Keratinocyte (primary cell): ENCODE measurements around the gene PAX7. TPM values are rescaled to one million over a fixed set of nuclear protein-coding genes. Genes with fewer than 3 reads are reported as not detected.

Experiments
- DNase-seq: peaks from one replicate; pipeline ENCODE4 v3.0.0-alpha.2; 2011; ENCODE audit warnings: low read depth, missing footprints, low spot score
- FAIRE-seq: peaks from 2 replicates; lab custom pipeline; 2011; peaks lifted over from hg19 to GRCh38; lab: Jason Lieb, UNC
- H2AFZ ChIP-seq: 2 replicates; pipeline ENCODE4 v1.6.0; 2012; ENCODE audit warnings: low read length, control low read depth, inconsistent platforms; ENCODE audit not compliant: control insufficient read depth
- H3K27ac ChIP-seq: 2 replicates; pipeline ENCODE4 v1.5.1; 2011; ENCODE audit warnings: low read length; ENCODE audit not compliant: control insufficient read depth, insufficient read depth
- H3K27me3 ChIP-seq: 3 replicates; pipeline ENCODE4 v1.6.0; 2011; ENCODE audit warnings: low read length; ENCODE audit not compliant: control insufficient read depth, insufficient read depth; ENCODE audit errors: extremely low read depth
- H3K36me3 ChIP-seq, 2 experiments: 2 replicates in 1 of 2; 3 replicates in 1 of 2; pipeline ENCODE4 v1.5.1; 2011; ENCODE audit warnings: low read length in 2 of 2, mild to moderate bottlenecking in 1 of 2; ENCODE audit not compliant: control insufficient read depth in 2 of 2, insufficient read depth in 2 of 2; ENCODE audit errors: extremely low read depth in 1 of 2
- H3K4me1 ChIP-seq: 3 replicates; pipeline ENCODE4 v1.5.1; 2011; ENCODE audit warnings: low read length; ENCODE audit not compliant: control insufficient read depth, insufficient read depth; ENCODE audit errors: extremely low read depth
- H3K4me2 ChIP-seq: 3 replicates; pipeline ENCODE4 v1.6.0; 2011; ENCODE audit warnings: low read depth, low read length; ENCODE audit not compliant: control insufficient read depth, insufficient read depth; ENCODE audit errors: extremely low read depth
- H3K4me3 ChIP-seq, 3 experiments: fragments of 200-600 bp in 1 of 3; sonication (generic) in 1 of 3; 2 replicates in 2 of 3; 3 replicates in 1 of 3; pipeline ENCODE4 v1.5.1; 2011 to 2016; ENCODE audit warnings: low read length in 3 of 3, mild to moderate bottlenecking in 3 of 3, control low read depth in 2 of 3, inconsistent platforms in 1 of 3, low read depth in 1 of 3, mixed read lengths in 1 of 3, mixed run types in 1 of 3, moderate library complexity in 1 of 3; ENCODE audit not compliant: control insufficient read depth in 2 of 3, insufficient read depth in 2 of 3; ENCODE audit errors: extremely low read depth in 1 of 3
- H3K79me2 ChIP-seq: 2 replicates; pipeline ENCODE4 v1.6.0; 2012; ENCODE audit warnings: low read length; ENCODE audit not compliant: control insufficient read depth, insufficient read depth
- H3K9ac ChIP-seq: 3 replicates; pipeline ENCODE4 v1.6.0; 2011; ENCODE audit warnings: low read length; ENCODE audit not compliant: control insufficient read depth, insufficient read depth; ENCODE audit errors: extremely low read depth
- H3K9me1 ChIP-seq: 3 replicates; pipeline ENCODE4 v1.6.0; 2011; ENCODE audit warnings: low read length; ENCODE audit not compliant: control insufficient read depth, insufficient read depth; ENCODE audit errors: extremely low read depth
- H3K9me3 ChIP-seq: 2 replicates; pipeline ENCODE4 v1.5.1; 2012; ENCODE audit warnings: low read depth, low read length; ENCODE audit not compliant: control insufficient read depth
- H4K20me1 ChIP-seq: 3 replicates; pipeline ENCODE4 v1.6.0; 2011; ENCODE audit warnings: low read length; ENCODE audit not compliant: control insufficient read depth, insufficient read depth; ENCODE audit errors: extremely low read depth
- CTCF ChIP-seq, 3 experiments: IDR thresholded peaks in 1 of 3; conservative IDR thresholded peaks in 1 of 3; optimal IDR thresholded peaks in 1 of 3; 2 replicates in 2 of 3; 3 replicates in 1 of 3; pipeline versions ENCODE3 to v1.5.1; 2011; ENCODE audit warnings: low read length in 3 of 3, mild to moderate bottlenecking in 3 of 3, moderate library complexity in 2 of 3, control low read depth in 1 of 3, inconsistent platforms in 1 of 3; ENCODE audit not compliant: insufficient read depth in 2 of 3; ENCODE audit errors: extremely low read depth in 1 of 3
- EZH2 ChIP-seq: IDR thresholded peaks from one replicate; pipeline ENCODE4 v1.6.1; 2012; ENCODE audit warnings: inconsistent platforms, mild to moderate bottlenecking, low read length, moderate library complexity
- dilution Hi-C: fragments of 300-500 bp; cut with MboI; formaldehyde crosslinking; loops from one replicate; pipeline ENCODE4 v1.7.0; 2020; ENCODE audit warnings: low sequenced_read_pairs; ENCODE audit not compliant: extremely low pct_ligation_motif_present
- polyA plus RNA-seq, 5 experiments: library from polyadenylated mRNA; depleted of rRNA in 3 of 5; stranded (reverse) in 3 of 5; stranded (forward) in 1 of 5; unstranded in 1 of 5; fragments of >200 nt; gene quantifications; 1 replicate in 1 of 5; 2 replicates in 3 of 5; 3 replicates in 1 of 5; pipeline versions ENCODE4 v1.2.1 to v1.2.3, GENCODE V29; 2011 to 2012; ENCODE audit warnings: missing spikeins in 2 of 5, low read depth in 1 of 5, low replicate concordance in 1 of 5

Gene PAX7
- polyA plus RNA-seq, 1 donor (not counting 4 experiments of a cell fraction or from before 2014, with no cell fraction given) = not detected

GRCh38 chr1:18588093-18588492 lies 42.6 kb upstream of the PAX7 start:
- no peak overlapping the region for H3K4me3 ChIP-seq
- no peak for FAIRE-seq
- no peaks in the 10 kb centered on the region for H3K79me2 ChIP-seq
- dilution Hi-C loops = no loop called here
- H3K27me3 ChIP-seq = no peaks in the 10 kb centered on the region
- H3K9ac ChIP-seq = no peak overlapping the region
- H3K4me2 ChIP-seq = no peak overlapping the region
- H3K27ac ChIP-seq = no peak overlapping the region
- no peak overlapping the region for H2AFZ ChIP-seq
- H3K36me3 ChIP-seq = no peaks in the 10 kb centered on the region
- no peaks in the 10 kb centered on the region for H3K9me1 ChIP-seq
- H3K9me3 ChIP-seq = no peaks in the 10 kb centered on the region
- no peaks in the 10 kb centered on the region for H4K20me1 ChIP-seq
- no peak for DNase-seq
- TF ChIP-seq EZH2 (no peak), CTCF (optimal IDR thresholded peaks at IDR 0.05 in 1 of 3, IDR thresholded peaks at IDR 0.05 in 1 of 3, conservative IDR thresholded peaks at IDR 0.05 in 1 of 3; ENCODE audit: extremely low read depth in 1 of 3, insufficient read depth in 2 of 3, low read length in 3 of 3) (no peak)
- H3K4me1 ChIP-seq = peaks cover 4% of the 10 kb centered on the region

GRCh38 chr1:18592368-18592767 lies 38.3 kb upstream of the PAX7 start:
- no peak for TF ChIP-seq CTCF (optimal IDR thresholded peaks at IDR 0.05 in 1 of 3, IDR thresholded peaks at IDR 0.05 in 1 of 3, conservative IDR thresholded peaks at IDR 0.05 in 1 of 3; ENCODE audit: extremely low read depth in 1 of 3, insufficient read depth in 2 of 3, low read length in 3 of 3)
- no peak for TF ChIP-seq EZH2
- no peak for FAIRE-seq
- H3K4me3 ChIP-seq = no peak overlapping the region
- no peaks in the 10 kb centered on the region for H3K36me3 ChIP-seq
- dilution Hi-C loops = no loop called here
- no peak overlapping the region for H2AFZ ChIP-seq
- H3K9me3 ChIP-seq = no peaks in the 10 kb centered on the region
- no peak overlapping the region for H3K9ac ChIP-seq
- H4K20me1 ChIP-seq = no peaks in the 10 kb centered on the region
- peaks cover 3% of the 10 kb centered on the region for H3K27me3 ChIP-seq
- DNase-seq = no peak
- no peak overlapping the region for H3K27ac ChIP-seq
- no peaks in the 10 kb centered on the region for H3K4me1 ChIP-seq
- no peak overlapping the region for H3K4me2 ChIP-seq
- no peaks in the 10 kb centered on the region for H3K79me2 ChIP-seq
- H3K9me1 ChIP-seq = no peaks in the 10 kb centered on the region
